ENCODE measurements around the gene DARS1. TPM values are rescaled to one million over a fixed set of nuclear protein-coding genes. Genes with fewer than 3 reads are reported as not detected.
A peak's percentile ranks its signal among the peaks of the same experiment; 100 is the strongest.

Gene DARS1
- 100 to 1,000 TPM; 143 to 226 (median 172) TPM for polyA plus RNA-seq (ENCODE audit: low read depth in 6 of 6)

DNA sequence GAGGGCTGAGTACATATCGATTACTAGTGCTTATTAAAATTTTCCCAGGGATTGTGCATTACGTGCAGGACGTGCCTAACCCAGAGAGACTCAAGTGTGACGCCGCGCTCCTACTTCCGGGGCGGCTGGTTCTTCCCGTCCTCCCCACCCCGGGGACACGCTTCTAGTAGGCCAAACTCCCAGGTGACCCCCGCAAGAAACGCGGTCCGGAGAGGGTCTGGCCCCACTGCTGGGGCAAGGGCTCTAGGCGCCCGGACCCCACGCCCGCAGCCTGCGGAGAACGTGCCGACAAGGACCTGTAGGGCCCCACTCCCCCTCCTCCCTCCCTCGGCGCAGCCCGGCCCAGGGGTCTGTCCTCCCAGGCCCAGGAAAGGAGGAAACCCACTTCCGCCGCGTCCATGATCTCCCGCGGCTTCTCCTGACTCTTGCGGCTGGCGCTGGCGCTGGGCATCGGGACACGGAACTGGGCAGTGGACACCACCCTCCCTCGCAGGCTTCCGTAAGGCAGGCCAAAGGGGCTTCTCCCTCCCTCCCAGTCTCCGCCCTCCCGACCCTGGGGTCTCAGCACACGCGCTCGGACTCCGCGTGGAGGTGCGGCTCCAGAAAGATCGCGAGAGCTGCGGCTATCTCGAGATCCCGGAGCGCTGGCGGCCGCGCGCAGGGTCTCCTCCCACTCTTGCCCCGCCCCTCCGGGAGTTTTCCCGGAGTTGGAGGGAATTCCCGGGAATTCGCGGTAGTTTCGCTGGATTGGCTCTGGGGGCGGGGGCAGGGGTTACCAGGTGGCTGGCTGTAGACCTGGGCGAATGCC lies at the start of gene DARS1:
TSS of gene DARS1 (minus strand) at position 609 of the 808 bp plus-strand sequence. CDS start at position 451, 158 bp downstream.
- ATAC-seq (ENCODE audit: low read depth in 2 of 2) (peak; percentile 84 to 86), DNase-seq (peak; percentile 81)
- H3K9me3 Mint-ChIP-seq: no peaks in the 10 kb centered on the region
- peak within 1 kb of the TSS; percentile 98 to 99 (median 98) for H3K27ac Mint-ChIP-seq
- H3K4me3 Mint-ChIP-seq: peak within 1 kb of the TSS; percentile 95 to 100 (median 97)
- H3K27me3 Mint-ChIP-seq: no peaks in the 10 kb centered on the region
- H3K36me3 Mint-ChIP-seq: peaks cover 0 to 10% of the 10 kb centered on the region in 2 donors
- peaks cover 17 to 54% (median 43%) of the 10 kb centered on the region in 3 donors for H3K4me1 Mint-ChIP-seq

DNA sequence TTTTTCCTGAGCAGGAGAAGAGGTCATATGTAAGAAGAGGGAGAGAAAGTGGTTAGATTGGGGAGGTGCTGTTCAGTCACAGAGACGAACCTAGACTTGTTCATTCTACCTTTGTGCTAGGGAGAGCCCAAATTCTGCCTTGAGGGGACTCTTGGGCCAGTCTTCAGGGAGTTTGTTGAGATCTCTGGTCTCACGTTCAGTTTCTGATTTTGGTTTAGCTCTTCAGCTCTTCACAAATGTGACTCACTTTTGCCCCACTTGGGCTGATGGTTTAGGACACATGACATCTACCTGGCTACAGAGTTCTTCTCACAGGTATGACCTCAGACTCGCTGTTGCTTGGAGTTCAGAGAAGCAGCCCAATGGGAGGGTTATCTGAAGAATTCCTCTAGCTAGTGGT lies 49.2 kb upstream of the DARS1 start:
- ATAC-seq (ENCODE audit: low read depth in 2 of 2): no peak
- peaks cover 0 to 6% (median 3%) of the 10 kb centered on the region in 7 donors for H3K9me3 Mint-ChIP-seq
- no peaks in the 10 kb centered on the region for H3K27me3 Mint-ChIP-seq
- H3K4me1 Mint-ChIP-seq: peaks cover 0 to 10% (median 0%) of the 10 kb centered on the region in 3 donors
- DNase-seq: no peak
- peaks cover 0 to 8% of the 10 kb centered on the region in 2 donors for H3K36me3 Mint-ChIP-seq
- peak overlapping the region in 2 of 6 donors; percentile 2 to 5 for H3K27ac Mint-ChIP-seq
- no peak overlapping the region for H3K4me3 Mint-ChIP-seq

DNA sequence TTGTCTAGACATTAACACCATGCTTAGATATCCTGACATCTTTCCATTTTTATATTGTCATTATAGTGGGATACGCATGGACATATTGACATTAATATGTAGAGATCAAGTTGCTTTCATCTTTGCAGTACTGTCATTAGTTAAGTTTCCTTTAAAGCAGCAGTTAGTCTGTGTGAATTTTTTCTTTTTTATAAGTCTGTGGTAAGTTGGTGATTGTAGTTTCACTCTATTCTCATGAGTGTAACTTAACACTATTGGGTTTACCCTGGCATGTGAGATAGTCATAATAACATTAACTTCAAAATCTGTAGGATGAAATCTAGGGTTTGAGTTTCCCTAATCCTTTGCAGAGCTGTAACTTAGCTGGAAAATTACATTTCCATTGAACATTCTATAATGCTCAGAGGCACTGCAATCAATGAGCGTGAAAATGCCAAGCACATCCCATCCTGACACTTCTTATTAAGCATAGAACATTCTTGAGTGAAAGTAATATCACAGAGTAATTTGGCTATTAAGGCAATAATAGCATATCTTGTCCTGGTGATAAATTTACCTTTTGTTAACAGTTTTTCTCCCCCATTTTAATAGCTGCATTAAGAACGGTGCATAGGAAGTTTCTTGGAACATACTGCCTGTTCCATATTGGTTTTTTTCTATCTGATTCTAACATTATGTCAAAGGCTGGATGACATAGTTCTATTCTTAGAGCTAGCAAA lies 47.5 kb upstream of the DARS1 start:
- ATAC-seq (ENCODE audit: low read depth in 2 of 2) (no peak), DNase-seq (no peak)
- Mint-ChIP-seq H3K27ac (peak overlapping the region in 1 of 6 donors; percentile 27), H3K4me3 (no peak overlapping the region), H3K27me3 (no peaks in the 10 kb centered on the region), H3K4me1 (peaks cover 0 to 12% (median 0%) of the 10 kb centered on the region in 3 donors), H3K36me3 (no peaks in the 10 kb centered on the region), H3K9me3 (no peaks in the 10 kb centered on the region)

DNA sequence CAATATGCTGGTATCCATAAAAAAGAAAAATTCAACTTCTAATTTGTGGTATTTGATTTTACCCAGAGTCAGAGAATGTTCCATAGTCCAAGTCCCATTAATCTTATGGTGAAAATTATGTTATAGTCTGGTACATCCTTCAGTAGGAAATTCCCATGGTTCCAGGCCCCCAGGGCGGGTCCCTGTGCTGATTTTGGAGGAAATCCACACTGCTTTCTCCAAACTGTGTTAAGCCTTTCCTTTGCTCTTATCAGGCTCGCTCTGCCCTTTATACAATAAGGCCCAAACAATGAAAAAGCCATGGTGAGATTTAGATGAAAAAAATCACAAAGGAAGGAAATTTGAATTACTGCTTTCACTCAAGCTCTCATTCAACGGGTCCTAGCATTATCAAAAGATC lies 46.8 kb upstream of the DARS1 start:
- no peak for ATAC-seq (ENCODE audit: low read depth in 2 of 2)
- no peaks in the 10 kb centered on the region for H3K36me3 Mint-ChIP-seq
- DNase-seq: no peak
- no peak overlapping the region for H3K4me3 Mint-ChIP-seq
- no peaks in the 10 kb centered on the region for H3K27me3 Mint-ChIP-seq
- H3K27ac Mint-ChIP-seq: no peak overlapping the region
- no peaks in the 10 kb centered on the region for H3K9me3 Mint-ChIP-seq
- peaks cover 0 to 16% (median 0%) of the 10 kb centered on the region in 3 donors for H3K4me1 Mint-ChIP-seq

DNA sequence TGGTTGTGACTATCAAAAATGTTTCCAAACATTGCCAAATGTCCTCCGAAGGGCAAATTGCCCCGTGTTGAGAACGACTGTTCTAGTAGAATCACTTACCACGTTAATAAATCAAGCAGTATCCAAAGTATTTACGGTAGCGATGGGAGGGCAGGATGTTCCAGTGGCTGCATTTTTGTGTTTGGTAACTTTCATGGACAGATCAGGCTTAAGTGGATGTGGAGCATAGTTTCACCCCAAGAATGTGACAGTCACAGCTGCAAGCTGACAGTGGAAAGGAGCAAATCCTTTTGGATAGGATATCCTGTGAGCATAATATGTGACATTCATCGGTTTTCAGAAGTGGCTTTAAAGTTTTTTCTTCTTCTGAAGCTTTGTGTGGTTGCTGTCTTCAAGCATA lies 46.3 kb upstream of the DARS1 start:
- no peaks in the 10 kb centered on the region for H3K36me3 Mint-ChIP-seq
- H3K4me1 Mint-ChIP-seq: peaks cover 0 to 16% (median 0%) of the 10 kb centered on the region in 3 donors
- no peak overlapping the region for H3K27ac Mint-ChIP-seq
- ATAC-seq (ENCODE audit: low read depth in 2 of 2) (no peak), DNase-seq (no peak)
- no peak overlapping the region for H3K4me3 Mint-ChIP-seq
- no peaks in the 10 kb centered on the region for H3K27me3 Mint-ChIP-seq
- no peaks in the 10 kb centered on the region for H3K9me3 Mint-ChIP-seq

DNA sequence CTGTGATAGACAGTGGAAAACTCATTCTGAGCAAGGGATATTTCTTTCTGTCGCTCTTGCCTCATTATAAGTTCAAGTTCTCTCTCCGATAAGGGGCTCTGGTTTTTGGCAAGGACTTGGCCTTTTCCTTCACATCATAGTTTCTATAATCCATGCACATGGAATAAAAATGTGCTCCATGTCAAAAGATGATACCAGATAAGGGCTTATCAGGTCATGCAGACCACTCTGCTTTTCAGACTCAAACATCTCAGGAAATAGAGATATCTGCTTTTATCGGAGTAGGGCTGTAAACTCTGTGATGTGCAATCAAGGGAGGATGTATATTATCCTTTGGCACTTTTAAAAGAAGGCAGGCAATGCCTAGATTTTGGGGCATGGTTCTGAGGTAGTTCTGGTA lies 45.0 kb upstream of the DARS1 start:
- ATAC-seq (ENCODE audit: low read depth in 2 of 2) (no peak), DNase-seq (no peak)
- Mint-ChIP-seq H3K4me1 (peaks cover 5 to 21% (median 5%) of the 10 kb centered on the region in 3 donors), H3K9me3 (no peaks in the 10 kb centered on the region), H3K27me3 (peaks cover 0 to 5% (median 0%) of the 10 kb centered on the region in 3 donors), H3K4me3 (no peak overlapping the region), H3K27ac (no peak overlapping the region), H3K36me3 (no peaks in the 10 kb centered on the region)

DNA sequence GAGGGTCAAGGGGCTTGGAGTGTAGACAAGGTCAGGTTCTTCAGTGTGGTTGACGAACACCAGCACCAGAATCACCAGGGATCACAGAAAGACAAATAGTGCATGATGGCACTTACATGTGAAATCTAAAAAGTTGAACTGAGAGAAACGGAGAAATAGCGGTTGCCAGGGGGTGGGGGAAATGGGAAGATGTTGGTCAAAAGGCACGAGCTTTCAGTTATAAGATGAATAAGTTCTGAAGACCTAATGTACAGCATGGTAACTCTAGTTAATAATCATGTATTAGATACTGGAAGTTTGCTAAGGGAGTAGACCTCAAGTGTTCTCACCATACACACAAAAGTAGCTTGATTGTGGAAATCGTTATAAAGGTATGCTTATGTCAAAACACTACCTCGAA lies 43.7 kb upstream of the DARS1 start:
- ATAC-seq (ENCODE audit: low read depth in 2 of 2): no peak
- peaks cover 0 to 11% (median 0%) of the 10 kb centered on the region in 3 donors for H3K27me3 Mint-ChIP-seq
- no peak for DNase-seq
- H3K27ac Mint-ChIP-seq: peak overlapping the region in 1 of 6 donors; percentile 47
- H3K4me3 Mint-ChIP-seq: no peak overlapping the region
- H3K4me1 Mint-ChIP-seq: peaks cover 11 to 28% (median 12%) of the 10 kb centered on the region in 3 donors
- no peaks in the 10 kb centered on the region for H3K36me3 Mint-ChIP-seq
- H3K9me3 Mint-ChIP-seq: peaks cover 0 to 3% (median 0%) of the 10 kb centered on the region in 7 donors

DNA sequence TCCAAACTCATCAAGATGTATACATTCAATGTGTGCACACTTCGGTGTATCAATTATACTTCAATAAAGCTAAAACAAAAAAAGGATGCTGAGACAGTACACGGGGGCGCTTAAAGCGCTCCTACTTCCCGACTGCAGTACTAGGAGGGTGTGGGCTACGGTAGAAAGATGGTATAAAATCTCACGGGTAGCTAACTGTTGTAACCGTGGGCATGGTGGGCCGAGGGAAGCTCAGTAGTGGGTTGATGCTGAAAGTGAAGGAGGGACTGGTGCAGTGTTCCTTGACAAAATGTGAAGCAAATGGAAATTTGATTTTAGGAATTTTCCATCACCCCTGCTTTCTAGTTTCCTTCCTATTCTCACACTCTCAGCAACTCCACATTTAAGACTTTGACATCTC lies 42.6 kb upstream of the DARS1 start:
- DNase-seq: no peak
- peaks cover 0 to 3% (median 0%) of the 10 kb centered on the region in 7 donors for H3K9me3 Mint-ChIP-seq
- ATAC-seq (ENCODE audit: low read depth in 2 of 2): no peak
- H3K27ac Mint-ChIP-seq: peak overlapping the region in 1 of 6 donors; percentile 17
- no peak overlapping the region for H3K4me3 Mint-ChIP-seq
- peaks cover 0 to 11% (median 0%) of the 10 kb centered on the region in 3 donors for H3K27me3 Mint-ChIP-seq
- H3K36me3 Mint-ChIP-seq: no peaks in the 10 kb centered on the region
- peaks cover 11 to 28% (median 12%) of the 10 kb centered on the region in 3 donors for H3K4me1 Mint-ChIP-seq

DNA sequence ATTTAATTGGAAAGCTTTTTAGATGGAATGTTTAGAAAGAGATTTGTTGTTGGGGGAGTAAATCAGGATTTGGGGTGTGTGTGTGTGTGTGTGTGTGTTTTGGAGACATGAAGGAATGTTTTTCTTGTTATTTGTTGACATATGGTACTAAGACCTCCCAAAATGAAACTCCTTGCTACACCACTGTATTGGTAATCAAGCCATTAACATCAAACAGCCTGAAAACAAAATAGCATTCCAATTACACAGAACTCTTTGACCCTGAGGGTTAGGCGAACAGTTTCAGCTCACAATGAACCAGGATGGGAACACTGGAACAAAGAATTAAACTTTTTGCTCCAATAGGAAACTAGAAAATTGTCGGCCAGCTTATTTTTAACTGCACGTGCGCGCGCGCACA lies 41.7 kb upstream of the DARS1 start:
- ATAC-seq (ENCODE audit: low read depth in 2 of 2): no peak
- no peak for DNase-seq
- Mint-ChIP-seq H3K4me1 (peaks cover 11 to 28% (median 12%) of the 10 kb centered on the region in 3 donors), H3K9me3 (peaks cover 0 to 3% (median 0%) of the 10 kb centered on the region in 7 donors), H3K27ac (no peak overlapping the region), H3K27me3 (peaks cover 0 to 11% (median 0%) of the 10 kb centered on the region in 3 donors), H3K4me3 (no peak overlapping the region), H3K36me3 (no peaks in the 10 kb centered on the region)

DNA sequence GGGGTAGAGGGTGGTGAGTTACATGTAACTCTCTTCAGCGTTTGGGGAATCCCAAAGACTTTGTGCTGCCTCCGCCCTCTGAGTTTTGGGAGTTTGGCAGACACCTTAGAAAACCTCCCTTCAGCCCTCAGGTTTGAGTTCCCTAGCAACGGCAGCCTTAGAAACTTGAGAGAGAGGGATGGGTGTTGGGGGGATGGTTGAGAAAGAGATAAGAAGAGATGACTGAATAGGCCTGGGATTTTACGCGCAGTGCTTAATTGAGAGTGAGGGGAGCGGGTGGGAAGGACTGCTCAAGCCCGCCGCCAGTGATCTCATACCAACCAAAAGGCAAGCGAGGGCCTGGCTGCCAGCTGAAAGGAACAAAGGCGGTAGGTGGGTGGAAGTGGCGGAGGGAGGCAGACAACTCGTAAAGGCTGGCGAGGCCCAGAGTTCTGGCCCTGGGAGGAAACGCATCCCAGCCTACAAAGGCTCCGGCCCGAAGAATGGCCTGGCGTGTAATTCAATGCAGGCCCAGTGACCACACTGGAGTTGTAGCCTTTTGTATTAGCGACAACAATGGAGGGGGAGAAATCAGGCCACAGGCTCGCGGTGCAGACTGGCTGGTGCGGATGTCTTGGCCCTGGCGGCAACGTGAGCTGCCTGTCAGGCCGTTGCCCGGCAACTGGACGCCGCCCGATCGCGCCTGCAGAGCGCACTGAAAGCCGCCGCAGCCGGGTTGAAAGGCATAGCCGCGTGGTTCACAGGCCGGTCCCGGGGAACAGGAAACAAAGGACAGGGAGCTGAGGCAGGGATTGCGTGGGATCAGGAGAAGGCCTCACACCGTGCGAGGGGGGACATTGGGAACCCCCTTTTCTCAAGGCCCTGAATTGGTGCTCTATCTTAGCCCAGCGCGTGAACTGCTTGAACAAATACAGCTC lies 39.9 kb upstream of the DARS1 start:
- peak; percentile 36 for DNase-seq
- Mint-ChIP-seq H3K4me3 (peak overlapping the region in 7 of 8 donors; percentile 15 to 69 (median 57)), H3K27ac (peak overlapping the region in 4 of 6 donors; percentile 13 to 89 (median 55)), H3K9me3 (peaks cover 0 to 3% (median 0%) of the 10 kb centered on the region in 7 donors), H3K4me1 (peaks cover 11 to 26% (median 17%) of the 10 kb centered on the region in 3 donors), H3K27me3 (peaks cover 0 to 11% (median 0%) of the 10 kb centered on the region in 3 donors), H3K36me3 (no peaks in the 10 kb centered on the region)
- peak; percentile 84 to 90 for ATAC-seq (ENCODE audit: low read depth in 2 of 2)

DNA sequence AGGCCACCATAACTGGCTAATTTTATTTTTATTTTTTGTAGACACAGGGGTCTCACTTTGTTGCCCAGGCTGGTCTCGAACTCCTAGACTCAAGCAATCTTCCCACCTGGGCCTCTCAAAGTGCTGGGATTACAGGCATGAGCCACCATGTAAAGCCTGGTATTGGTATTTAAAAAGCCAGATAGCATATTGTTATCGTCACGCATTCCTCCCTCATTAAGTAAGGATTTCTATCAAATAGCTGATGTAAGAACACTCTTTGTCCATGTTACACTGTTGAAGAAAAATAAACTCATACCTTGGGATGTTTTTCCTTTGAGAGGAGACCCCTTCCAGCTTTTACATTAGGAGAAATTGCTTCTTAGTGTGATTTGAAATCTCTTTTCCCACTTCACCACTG lies 39.2 kb upstream of the DARS1 start:
- no peaks in the 10 kb centered on the region for H3K36me3 Mint-ChIP-seq
- no peak for DNase-seq
- H3K27me3 Mint-ChIP-seq: peaks cover 0 to 11% (median 0%) of the 10 kb centered on the region in 3 donors
- peak overlapping the region in 1 of 6 donors; percentile 74 for H3K27ac Mint-ChIP-seq
- H3K9me3 Mint-ChIP-seq: peaks cover 0 to 3% (median 0%) of the 10 kb centered on the region in 7 donors
- no peak for ATAC-seq (ENCODE audit: low read depth in 2 of 2)
- H3K4me1 Mint-ChIP-seq: peaks cover 16 to 31% (median 23%) of the 10 kb centered on the region in 3 donors
- no peak overlapping the region for H3K4me3 Mint-ChIP-seq

DNA sequence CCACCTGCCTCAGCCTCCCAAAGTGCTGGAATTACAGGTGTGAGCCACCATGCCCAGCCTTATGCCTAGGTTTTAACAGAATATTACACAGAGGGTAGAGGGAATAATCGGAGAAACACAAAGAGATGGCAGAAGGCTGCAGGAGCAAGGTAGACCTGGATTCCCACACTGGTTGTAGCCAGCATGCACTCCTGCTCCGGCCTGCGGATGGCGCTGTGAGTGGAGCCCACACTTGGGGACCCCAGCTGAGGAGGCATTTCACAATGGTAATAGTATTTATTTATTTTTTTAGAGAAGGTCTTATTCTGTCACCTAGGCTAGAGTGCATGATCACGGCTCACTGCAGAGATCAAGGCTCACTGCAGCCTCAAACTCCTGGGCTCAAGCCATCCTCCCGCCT lies 38.8 kb upstream of the DARS1 start:
- H3K4me1 Mint-ChIP-seq: peaks cover 20 to 35% (median 27%) of the 10 kb centered on the region in 3 donors
- H3K9me3 Mint-ChIP-seq: peaks cover 0 to 3% (median 0%) of the 10 kb centered on the region in 7 donors
- peaks cover 0 to 11% (median 0%) of the 10 kb centered on the region in 3 donors for H3K27me3 Mint-ChIP-seq
- no peaks in the 10 kb centered on the region for H3K36me3 Mint-ChIP-seq
- no peak overlapping the region for H3K27ac Mint-ChIP-seq
- no peak for DNase-seq
- H3K4me3 Mint-ChIP-seq: no peak overlapping the region
- no peak for ATAC-seq (ENCODE audit: low read depth in 2 of 2)

Data from naive B cell (primary cell).